Left colon (tissue), 2 donors: ENCODE measurements around the gene ERCC8. TPM values are rescaled to one million over a fixed set of nuclear protein-coding genes. Genes with fewer than 3 reads are reported as not detected.

ENCODE experiments used
- ATAC-seq: fragments of 200-7000 bp; cut with Tn5 transposase; one replicate; pipeline ENCODE4 v1.9.1; 2020; ENCODE audit warnings: mild to moderate bottlenecking, moderate library complexity
- DNase-seq, 2 donors: peaks; one replicate each; pipeline ENCODE4 v3.0.0-alpha.2; 2020
- intact Hi-C, 2 donors: fragments of 100-400 bp; cut with DNase I in 1 of 2; cut with micrococcal nuclease in 1 of 2; formaldehyde crosslinking; loops; one replicate each; pipeline versions ENCODE4 v1.11.2 to v1.14.0; 2022; cut with DNase I, micrococcal nuclease
- total RNA-seq, 2 donors: library from RNA; stranded (reverse); fragmentation: NEBNext Ultra II Directional; extraction: Animal tissue kit (Norgen Biotek cat#: 25700); gene quantifications; one replicate each; pipeline ENCODE4 v1.2.1, GENCODE V29; 2021
- donor health status: DM: no; HTN: no; CAD: no.
- donor health status: DM: yes; HTN: yes; CAD: no.

ERCC8 gene
- total RNA-seq, 2 donors from 2014 or later = 9.1 to 11.0 TPM

- intact Hi-C loops = no loop called here
- DNase-seq = peak; percentile 87
- peak; percentile 97 for ATAC-seq
Observed at GRCh38 chr5:60843936-60844905, 100.6 kb downstream of the ERCC8 start, which contains the start of gene ELOVL7. TSS of gene ELOVL7 (minus strand) at chr5:60844269. CDS start at chr5:60787397, 56,872 bp downstream.

DNA sequence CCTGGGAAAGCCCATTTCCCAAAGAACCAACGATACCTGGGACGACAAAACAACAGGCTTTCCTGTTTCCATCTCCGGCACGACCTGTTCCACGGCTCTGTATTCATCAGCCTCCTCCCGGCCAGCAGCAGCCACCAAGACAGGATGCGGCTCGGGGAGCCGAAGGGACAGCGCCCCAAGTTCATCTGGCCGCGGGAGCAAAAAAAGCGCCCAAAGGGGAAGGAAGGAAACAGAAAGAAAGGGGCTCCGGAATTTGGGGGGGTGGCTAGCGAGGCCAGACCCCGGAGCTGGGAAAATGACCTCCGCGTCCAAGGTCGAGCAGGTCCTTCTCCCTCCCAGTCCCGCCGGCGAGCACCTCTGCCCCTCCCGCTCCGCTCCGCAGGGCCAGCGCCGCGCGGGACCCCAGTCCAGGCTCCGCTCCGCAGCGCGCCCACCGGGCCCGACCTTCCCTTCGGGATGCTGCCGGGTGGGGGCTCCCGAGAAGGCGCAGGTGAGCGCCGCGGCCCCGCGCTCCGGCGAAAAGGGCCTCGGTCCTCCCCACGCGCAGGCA lies 101.4 kb downstream of the ERCC8 start:
- ATAC-seq (peak; percentile 52), DNase-seq (peak; percentile 29 to 38)
- intact Hi-C loops = no loop called here

- ATAC-seq (peak; percentile 41), DNase-seq (peak in 1 of 2 donors; percentile 37)
- intact Hi-C loops = no loop called here
Observed at GRCh38 chr5:60842871-60843385, 101.9 kb downstream of the ERCC8 start.

GRCh38 chr5:60841361-60841760 lies 103.5 kb downstream of the ERCC8 start:
- intact Hi-C loops = no loop called here
- DNase-seq = no peak
- ATAC-seq = no peak

DNA sequence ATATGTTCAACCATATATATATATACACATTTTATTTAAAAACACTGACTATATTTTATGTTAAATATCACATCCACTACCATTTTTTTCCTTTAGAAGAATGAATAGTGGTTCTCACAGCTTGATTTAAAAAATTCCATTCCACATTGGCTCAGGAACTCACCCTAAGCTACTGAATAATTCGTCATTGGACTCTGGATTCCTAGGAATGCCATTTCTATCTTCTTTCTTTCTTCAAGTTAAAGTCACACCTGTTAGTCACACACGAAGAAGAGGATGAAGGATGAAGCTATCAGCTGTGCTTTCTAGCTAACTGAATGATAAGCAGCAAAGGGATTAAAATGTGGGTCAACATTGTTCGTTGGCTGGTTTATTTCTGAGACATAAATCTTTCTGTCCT lies 108.7 kb downstream of the ERCC8 start:
- ATAC-seq (no peak), DNase-seq (no peak)
- intact Hi-C loops = no loop called here

GRCh38 chr5:60835554-60835953 lies 109.3 kb downstream of the ERCC8 start:
- intact Hi-C loops = no loop called here
- ATAC-seq = no peak
- DNase-seq = no peak

DNA sequence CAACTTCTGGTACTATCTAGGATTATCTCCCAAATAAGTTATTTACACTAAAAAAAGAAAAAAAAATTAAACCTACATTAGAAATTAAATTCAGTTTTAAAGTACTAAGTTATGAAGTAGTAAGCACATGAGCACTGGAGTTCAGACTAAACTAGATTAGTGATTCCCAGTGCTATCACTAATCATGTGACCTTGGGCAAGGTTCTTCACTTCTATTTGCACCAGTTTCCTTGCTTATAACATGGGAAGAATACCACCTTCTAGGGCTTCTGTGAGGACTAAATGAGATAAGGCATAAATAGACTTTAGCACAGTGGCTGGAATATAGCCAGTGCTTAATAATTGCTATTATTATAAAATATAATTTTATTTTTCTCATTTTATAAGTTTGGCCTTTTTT lies 111.3 kb downstream of the ERCC8 start:
- ATAC-seq (no peak), DNase-seq (no peak)
- intact Hi-C loops = no loop called here

- intact Hi-C loops = no loop called here
- ATAC-seq = no peak
- DNase-seq = no peak
Observed at GRCh38 chr5:60830581-60831127, 114.2 kb downstream of the ERCC8 start.

DNA sequence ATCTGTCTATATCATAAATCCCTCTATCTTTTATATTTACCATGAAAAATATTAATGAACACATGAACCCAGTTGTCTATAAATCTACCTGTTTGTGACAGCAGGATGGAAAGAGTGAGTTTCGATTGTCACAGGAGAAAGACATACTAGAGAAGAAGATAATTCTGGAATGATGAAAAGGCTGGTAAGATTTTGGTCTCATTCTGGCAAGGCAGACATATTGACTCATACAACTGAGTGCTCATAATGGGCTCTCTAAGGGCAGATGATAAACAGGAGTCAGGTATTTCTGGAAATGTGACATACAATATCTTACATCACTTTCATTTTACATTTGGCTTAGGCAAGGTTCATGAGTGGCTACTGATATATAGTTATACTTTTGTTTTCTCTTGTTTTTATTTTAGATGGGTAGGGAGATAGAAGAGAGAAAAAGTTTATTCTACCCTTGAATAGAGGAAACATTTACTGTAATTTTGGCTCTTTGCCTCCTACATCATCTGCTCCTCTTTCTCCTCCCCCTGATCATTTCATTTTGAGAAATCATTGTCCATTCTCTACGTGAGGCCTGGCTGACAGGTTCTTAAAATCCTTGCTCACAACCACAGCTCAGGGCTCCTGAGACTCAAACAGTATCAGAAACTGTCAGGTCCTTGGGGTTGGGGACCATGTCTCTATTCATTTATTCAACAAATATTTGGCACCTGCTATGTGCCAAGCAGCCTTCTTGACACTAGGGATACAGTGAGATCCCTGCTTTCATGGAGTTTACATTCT lies 115.2 kb downstream of the ERCC8 start:
- no peak for ATAC-seq
- no peak for DNase-seq
- intact Hi-C loops = no loop called here

DNA sequence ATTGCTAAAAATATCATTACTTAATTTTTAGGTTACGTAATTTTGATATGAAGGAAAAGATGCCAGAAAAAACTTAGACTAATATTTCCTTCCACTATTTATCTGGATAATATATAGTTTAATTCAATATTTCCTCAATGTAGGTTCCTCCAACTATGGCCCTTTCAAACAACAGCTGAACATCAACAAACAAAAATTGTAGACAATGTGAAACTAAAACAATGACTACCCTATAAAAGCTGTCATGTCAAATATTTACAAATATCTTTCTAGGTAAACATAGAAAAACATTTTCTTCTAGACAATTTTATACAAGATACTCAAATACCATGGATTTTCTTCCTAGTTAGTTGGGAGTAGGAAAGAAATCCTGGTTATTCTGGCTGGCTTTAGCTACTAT lies 117.7 kb downstream of the ERCC8 start:
- intact Hi-C loops = no loop called here
- DNase-seq = no peak
- no peak for ATAC-seq

GRCh38 chr5:60826653-60827052 lies 118.2 kb downstream of the ERCC8 start:
- ATAC-seq = no peak
- no peak for DNase-seq
- intact Hi-C loops = no loop called here

Other genes with a start within 250 kb of the ERCC8 start
- gene DEPDC1B, start 244.9 kb downstream of the ERCC8 start, total RNA-seq = 1 to 10 TPM; 5.3 to 7.0 TPM
- 10 to 100 TPM; 30.0 to 30.5 TPM for gene ELOVL7, start 100.8 kb downstream of the ERCC8 start, total RNA-seq
- gene NDUFAF2, start 135 bp upstream of the ERCC8 start, total RNA-seq = 10 to 100 TPM; 15.6 to 25.0 TPM
- gene SMIM15, start 217.4 kb upstream of the ERCC8 start, total RNA-seq = 100 to 1,000 TPM; 110 to 115 TPM